Fibroblast of pulmonary artery (primary cell): Measurements from ENCODE around the gene CD300LG.

Experiments used
- DNase-seq: peaks from one replicate; pipeline ENCODE4 v3.0.0-alpha.2; 2010; ENCODE audit warnings: low read depth
- H3K4me3 ChIP-seq: replicated peaks from 2 replicates; pipeline ENCODE4 v1.5.1; 2011; ENCODE audit warnings: low read depth, mild to moderate bottlenecking, control low read depth, low read length, moderate library complexity
- TF ChIP-seq, protein P1 (sequence below): IDR thresholded peaks from 2 replicates; pipeline ENCODE4 v1.5.1; 2011; ENCODE audit warnings: mild to moderate bottlenecking, control low read depth, low read length, inconsistent platforms; ENCODE audit errors: missing control alignments

The CD300LG gene

GRCh38 chr17:43814714-43815113, 32.3 kb upstream of the CD300LG start:
- TF ChIP-seq, protein P1, sequence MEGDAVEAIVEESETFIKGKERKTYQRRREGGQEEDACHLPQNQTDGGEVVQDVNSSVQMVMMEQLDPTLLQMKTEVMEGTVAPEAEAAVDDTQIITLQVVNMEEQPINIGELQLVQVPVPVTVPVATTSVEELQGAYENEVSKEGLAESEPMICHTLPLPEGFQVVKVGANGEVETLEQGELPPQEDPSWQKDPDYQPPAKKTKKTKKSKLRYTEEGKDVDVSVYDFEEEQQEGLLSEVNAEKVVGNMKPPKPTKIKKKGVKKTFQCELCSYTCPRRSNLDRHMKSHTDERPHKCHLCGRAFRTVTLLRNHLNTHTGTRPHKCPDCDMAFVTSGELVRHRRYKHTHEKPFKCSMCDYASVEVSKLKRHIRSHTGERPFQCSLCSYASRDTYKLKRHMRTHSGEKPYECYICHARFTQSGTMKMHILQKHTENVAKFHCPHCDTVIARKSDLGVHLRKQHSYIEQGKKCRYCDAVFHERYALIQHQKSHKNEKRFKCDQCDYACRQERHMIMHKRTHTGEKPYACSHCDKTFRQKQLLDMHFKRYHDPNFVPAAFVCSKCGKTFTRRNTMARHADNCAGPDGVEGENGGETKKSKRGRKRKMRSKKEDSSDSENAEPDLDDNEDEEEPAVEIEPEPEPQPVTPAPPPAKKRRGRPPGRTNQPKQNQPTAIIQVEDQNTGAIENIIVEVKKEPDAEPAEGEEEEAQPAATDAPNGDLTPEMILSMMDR, result no peak
- DNase-seq, result peak; percentile 82
- H3K4me3 ChIP-seq, result no peak overlapping the region

- H3K4me3 ChIP-seq, result no peak overlapping the region
- TF ChIP-seq, protein P1, result no peak
- DNase-seq, result no peak
These were observed 30.3 kb upstream of the CD300LG start for GRCh38 chr17:43816336-43817320.

DNA sequence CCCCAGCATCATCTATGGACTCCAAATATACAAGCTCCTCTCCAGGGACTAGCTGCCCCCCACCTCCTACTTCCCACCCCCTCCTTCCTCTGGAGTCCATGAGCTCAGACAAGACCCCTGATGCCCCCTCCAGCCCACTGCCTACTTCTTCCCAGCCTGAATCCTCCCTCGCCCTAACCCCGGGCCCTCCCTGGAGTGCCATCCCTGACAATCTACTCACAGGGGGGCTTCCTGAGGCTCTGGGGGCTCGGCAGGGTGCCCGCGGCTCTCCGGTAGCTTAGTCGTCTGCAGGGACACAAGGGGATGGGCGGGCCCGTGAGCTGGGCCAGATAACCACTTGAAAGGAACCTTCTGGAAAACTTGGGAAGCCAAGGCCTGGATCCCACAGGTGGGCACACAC, 29.1 kb upstream of the CD300LG start:
- no peak for DNase-seq
- TF ChIP-seq, protein P1, result no peak
- H3K4me3 ChIP-seq, result no peak overlapping the region

GRCh38 chr17:43818966-43819365, 28.0 kb upstream of the CD300LG start:
- no peak overlapping the region for H3K4me3 ChIP-seq
- DNase-seq, result no peak
- TF ChIP-seq, protein P1, result no peak

DNA sequence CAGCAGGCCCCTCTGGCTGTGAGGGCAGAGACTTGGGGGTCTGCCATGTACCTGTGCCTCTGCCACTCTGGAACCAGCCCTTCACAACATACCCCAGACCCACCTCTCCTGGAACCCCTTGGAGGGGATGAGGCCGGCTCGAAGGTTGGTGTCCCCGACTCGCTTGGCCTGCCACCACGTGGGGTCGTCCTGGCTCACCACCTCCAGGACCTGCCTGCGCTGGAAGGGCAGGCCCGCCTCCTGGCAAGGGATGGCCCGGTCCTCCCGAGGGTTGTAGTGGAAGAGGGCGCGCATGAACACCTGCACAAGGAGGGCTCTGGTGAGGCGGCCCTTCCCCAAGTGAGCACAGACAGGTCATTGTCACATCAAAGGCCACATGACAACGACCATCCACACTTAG, 26.2 kb upstream of the CD300LG start:
- TF ChIP-seq, protein P1, result no peak
- DNase-seq, result no peak
- H3K4me3 ChIP-seq, result no peak overlapping the region

GRCh38 chr17:43822570-43823190, 24.3 kb upstream of the CD300LG start:
- TF ChIP-seq, protein P1, result no peak
- no peak overlapping the region for H3K4me3 ChIP-seq
- peak; percentile 47 for DNase-seq
